K562 (cell line): ENCODE measurements around the gene TRPV5. TPM values are rescaled to one million over a fixed set of nuclear protein-coding genes. Genes with fewer than 3 reads are reported as not detected.

Source experiments
- ATF3 ChIP-seq, 2 experiments: fragments of 450-650 bp in 1 of 2; sonication (generic) in 1 of 2; formaldehyde crosslinking in 1 of 2; IDR thresholded peaks in 1 of 2; conservative IDR thresholded peaks in 1 of 2; 2 replicates each; pipeline versions ENCODE4 v1.6.1 to v1.8.1; 2016 to 2023; ENCODE audit warnings: mild to moderate bottlenecking in 2 of 2, moderate library complexity in 2 of 2, inconsistent platforms in 1 of 2, missing genetic modification reagents in 1 of 2
- CGGBP1 ChIP-seq: fragments of 250-450 bp; sonication (Bioruptor Pico); IDR thresholded peaks from 2 replicates; pipeline ENCODE4 v1.9.0; 2021; ENCODE audit warnings: mild to moderate bottlenecking
- GTF2B ChIP-seq: IDR thresholded peaks from 2 replicates; pipeline ENCODE4 v1.6.1; 2011; ENCODE audit not compliant: insufficient read length; ENCODE audit errors: extremely low read depth
- IRF9 ChIP-seq: fragments of 450-650 bp; IDR thresholded peaks from 2 replicates; pipeline ENCODE4 v1.6.1; 2016; ENCODE audit warnings: missing biosample characterization, missing genetic modification characterization
- NELFE ChIP-seq: IDR thresholded peaks from 2 replicates; pipeline ENCODE4 v1.6.1; 2011; ENCODE audit warnings: mild to moderate bottlenecking; ENCODE audit not compliant: insufficient read depth, insufficient read length
- NR2C1 ChIP-seq, 2 experiments: fragments of 450-650 bp; IDR thresholded peaks; 2 replicates each; pipeline ENCODE4 v1.6.1; 2017; ENCODE audit warnings: mild to moderate bottlenecking in 2 of 2, antibody characterized with exemption in 1 of 2, inconsistent platforms in 1 of 2, missing compliant biosample characterization in 1 of 2, missing genetic modification characterization in 1 of 2
- NR2C2 ChIP-seq, 2 experiments: fragments of 200-800 bp in 1 of 2; sonication (Bioruptor generic) in 1 of 2; sonication (generic) in 1 of 2; formaldehyde crosslinking in 1 of 2; IDR thresholded peaks; 2 replicates each; pipeline versions ENCODE4 v1.6.1 to v1.8.0; 2016 to 2022; ENCODE audit warnings: mild to moderate bottlenecking in 1 of 2, missing compliant biosample characterization in 1 of 2, missing genetic modification characterization in 1 of 2, missing genetic modification reagents in 1 of 2
- SOX6 ChIP-seq: fragments of 450-650 bp; IDR thresholded peaks from 2 replicates; pipeline ENCODE4 v1.6.1; 2014; ENCODE audit warnings: mild to moderate bottlenecking
- SUPT5H ChIP-seq: fragments of 450-650 bp; IDR thresholded peaks from 2 replicates; pipeline ENCODE4 v1.6.1; 2016
- TOE1 ChIP-seq, 2 experiments: fragments of 450-650 bp in 1 of 2; sonication (generic) in 1 of 2; formaldehyde crosslinking in 1 of 2; IDR thresholded peaks; 2 replicates each; pipeline versions ENCODE4 v1.7.1 to v1.8.0; 2016 to 2022; ENCODE audit warnings: borderline replicate concordance in 2 of 2, mild to moderate bottlenecking in 2 of 2, antibody characterized with exemption in 1 of 2, inconsistent platforms in 1 of 2, low read depth in 1 of 2, missing genetic modification reagents in 1 of 2, moderate library complexity in 1 of 2
- ZBTB9 ChIP-seq: fragments of 450-650 bp; formaldehyde crosslinking; IDR thresholded peaks from 2 replicates; pipeline ENCODE4 v1.4.0; 2020; ENCODE audit warnings: mild to moderate bottlenecking, moderate library complexity
- ZNF347 ChIP-seq: fragments of 450-650 bp; formaldehyde crosslinking; IDR thresholded peaks from 2 replicates; pipeline ENCODE4 v1.4.0; 2020; ENCODE audit warnings: low read depth, mild to moderate bottlenecking, moderate library complexity
- ZNF740 ChIP-seq, 3 experiments: fragments of 200-800 bp in 1 of 3; sonication (Bioruptor generic) in 1 of 3; sonication (generic) in 1 of 3; formaldehyde crosslinking in 1 of 3; IDR thresholded peaks; 2 replicates each; pipeline versions ENCODE4 v1.6.1 to v1.8.0; 2016 to 2022; ENCODE audit warnings: mild to moderate bottlenecking in 2 of 3, missing compliant biosample characterization in 2 of 3, missing genetic modification characterization in 2 of 3, missing genetic modification reagents in 1 of 3
- polyA plus RNA-seq, 8 experiments: library from polyadenylated mRNA; depleted of rRNA in 4 of 8; stranded (reverse) in 5 of 8; unstranded in 3 of 8; fragments of >200 nt; fragmentation: Nextera tagmentation in 2 of 8; fragmentation: Illumina TruSeq in 1 of 8; extraction: Ambion mirVana in 2 of 8; extraction: Trizol in 1 of 8; gene quantifications; 2 replicates each; pipeline versions ENCODE4 v1.2.1 to v1.2.3, GENCODE V29; 2011 to 2014; ENCODE audit warnings: inconsistent platforms in 1 of 8, missing spikeins in 1 of 8
- total RNA-seq, 7 experiments: library from RNA; depleted of rRNA in 6 of 7; stranded (reverse); fragments of >200 nt in 6 of 7; fragmentation: Illumina TruSeq in 2 of 7; extraction: Trizol in 2 of 7; gene quantifications; 2 replicates each; pipeline versions ENCODE4 v1.2.1 to v1.2.3, GENCODE V29; 2011 to 2021; ENCODE audit warnings: low replicate concordance in 1 of 7

The TRPV5 gene
- total and polyA plus RNA-seq, 9 of the 15 experiments (the other 6 are each of a cell fraction or from before 2014, with no cell fraction given) = not detected

- TF ChIP-seq TOE1 (IDR thresholded peaks at IDR 0.05; ENCODE audit: borderline replicate concordance) = peak; percentile 65
- no peak; the same call in 1 of the 2 replicates for TF ChIP-seq TOE1 (CRISPR knock-in tag; IDR thresholded peaks at IDR 0.05; ENCODE audit: borderline replicate concordance, low read depth)
- no peak for TF ChIP-seq CGGBP1 (CRISPR knock-in tag)
- no peak for TF ChIP-seq ZNF347 (CRISPR knock-in tag)
- no peak for TF ChIP-seq IRF9 (tag)
- no peak for TF ChIP-seq NR2C2 (CRISPR knock-in tag; IDR thresholded peaks at IDR 0.05)
- 0 out of 2 replicates have a peak, but pooled peaks have one; percentile 10 for TF ChIP-seq NR2C2 (tag; IDR thresholded peaks at IDR 0.05)
- TF ChIP-seq NR2C1 (IDR thresholded peaks at IDR 0.05) = no peak
- no peak for TF ChIP-seq NR2C1 (tag; IDR thresholded peaks at IDR 0.05)
- no peak; the same call in 1 of the 2 replicates for TF ChIP-seq ZBTB9
- no peak for TF ChIP-seq NELFE
- peak; percentile 78 for TF ChIP-seq SUPT5H
- TF ChIP-seq SOX6 = peak; percentile 89
- peak; percentile 82 for TF ChIP-seq ZNF740 (CRISPR knock-in tag; IDR thresholded peaks at IDR 0.05)
- TF ChIP-seq ZNF740 (tag; IDR thresholded peaks at IDR 0.05) = peak in 1 of 2 experiments; percentile 89; a peak in 2 of 4 replicates
- no peak for TF ChIP-seq ATF3 (IDR thresholded peaks at IDR 0.05)
- TF ChIP-seq ATF3 (CRISPR knock-in tag; conservative IDR thresholded peaks at IDR 0.05) = no peak
- TF ChIP-seq GTF2B = no peak
Measured at GRCh38 chr7:142961973-142962926, 28.7 kb upstream of the TRPV5 start, which contains the start of gene KEL (continued).
